Measurements from ENCODE around the gene SLC43A1. TPM values are rescaled to one million over a fixed set of nuclear protein-coding genes. Genes with fewer than 3 reads are reported as not detected.

SLC43A1 gene
- total RNA-seq, 1 donor from 2014 or later: 1.2 TPM

- no peak for DNase-seq (ENCODE audit: low read depth)
These were observed 36.4 kb downstream of the SLC43A1 start for GRCh38 chr11:57479021-57479663.

GRCh38 chr11:57477507-57478189 is 37.9 kb downstream of the SLC43A1 start:
- no peak for DNase-seq (ENCODE audit: low read depth)

- DNase-seq (ENCODE audit: low read depth): no peak
These were observed 38.6 kb downstream of the SLC43A1 start for GRCh38 chr11:57476757-57477506.

- DNase-seq (ENCODE audit: low read depth): no peak
These were observed 39.3 kb downstream of the SLC43A1 start for GRCh38 chr11:57476047-57476756.

- no peak for DNase-seq (ENCODE audit: low read depth)
These were observed 39.8 kb downstream of the SLC43A1 start for GRCh38 chr11:57475671-57476046.

- DNase-seq (ENCODE audit: low read depth): no peak
These were observed 40.3 kb downstream of the SLC43A1 start for GRCh38 chr11:57475191-57475590.

- no peak for DNase-seq (ENCODE audit: low read depth)
These were observed 40.7 kb downstream of the SLC43A1 start for GRCh38 chr11:57474803-57475115.

- DNase-seq (ENCODE audit: low read depth): no peak
These were observed 41.3 kb downstream of the SLC43A1 start for GRCh38 chr11:57474017-57474802.

- DNase-seq (ENCODE audit: low read depth): no peak
These were observed 42.1 kb downstream of the SLC43A1 start for GRCh38 chr11:57473285-57473841.

GRCh38 chr11:57471496-57471895 is 44.0 kb downstream of the SLC43A1 start:
- no peak for DNase-seq (ENCODE audit: low read depth)

- DNase-seq (ENCODE audit: low read depth): no peak
These were observed 46.2 kb downstream of the SLC43A1 start for GRCh38 chr11:57469268-57469667.

GRCh38 chr11:57468276-57468675 is 47.2 kb downstream of the SLC43A1 start:
- DNase-seq (ENCODE audit: low read depth): no peak

GRCh38 chr11:57467508-57468157 is 47.9 kb downstream of the SLC43A1 start:
- DNase-seq (ENCODE audit: low read depth): no peak

- no peak for DNase-seq (ENCODE audit: low read depth)
These were observed 48.8 kb downstream of the SLC43A1 start for GRCh38 chr11:57466680-57467079.

GRCh38 chr11:57464539-57465181 is 50.8 kb downstream of the SLC43A1 start:
- no peak for DNase-seq (ENCODE audit: low read depth)

GRCh38 chr11:57463671-57464538 is 51.6 kb downstream of the SLC43A1 start:
- no peak for DNase-seq (ENCODE audit: low read depth)

- DNase-seq (ENCODE audit: low read depth): no peak
These were observed 52.9 kb downstream of the SLC43A1 start for GRCh38 chr11:57462597-57462996.

- no peak for DNase-seq (ENCODE audit: low read depth)
These were observed 53.5 kb downstream of the SLC43A1 start for GRCh38 chr11:57461841-57462489.
